PC-9 (cell line): ENCODE data around the gene HOATZ.

Experiments used
- CTCF ChIP-seq: fragments of 200-600 bp; sonication (generic); conservative IDR thresholded peaks from 2 replicates; pipeline ENCODE4 v1.6.1; 2017; ENCODE audit warnings: mixed run types, antibody characterized with exemption, mild to moderate bottlenecking, moderate library complexity
- EZH2 ChIP-seq: fragments of 200-600 bp; sonication (generic); IDR thresholded peaks from 2 replicates; pipeline ENCODE4 v1.8.0; 2017; ENCODE audit warnings: antibody characterized with exemption, low read depth

GRCh38 chr11:111527279-111527678 is 12.7 kb downstream of the HOATZ start:
- TF ChIP-seq CTCF (no peak), EZH2 (no peak)
